Measurements from ENCODE around the gene GEMIN4. TPM values are rescaled to one million over a fixed set of nuclear protein-coding genes. Genes with fewer than 3 reads are reported as not detected.
A peak's percentile ranks its signal among the peaks of the same experiment; 100 is the strongest.

The GEMIN4 gene
- total RNA-seq, 1 donor from 2014 or later, result 15.6 TPM

- no peak overlapping the region for H3K4me3 ChIP-seq
- no peak for DNase-seq (ENCODE audit: low spot score)
Observed at GRCh38 chr17:737561-738113, 14.4 kb downstream of the GEMIN4 start.

GRCh38 chr17:733743-734142, 18.3 kb downstream of the GEMIN4 start:
- no peak overlapping the region for H2AFZ ChIP-seq (replicated peaks)
- H3K4me3 ChIP-seq, result peak overlapping the region; percentile 100
- Mint-ChIP-seq H3K4me3 (peak overlapping the region; percentile 95), H3K4me1 (peaks cover 26% of the 10 kb centered on the region), H3K9me3 (no peaks in the 10 kb centered on the region), H3K27me3 (ENCODE audit: insufficient read depth, low read depth) (peaks cover 3% of the 10 kb centered on the region), H3K27ac (no peak overlapping the region), H3K36me3 (peaks cover 29% of the 10 kb centered on the region)
- H3K4me2 ChIP-seq, result peak overlapping the region; percentile 99
- H3K27me3 ChIP-seq, result no peaks in the 10 kb centered on the region
- no peak overlapping the region for H3K9ac ChIP-seq
- DNase-seq (ENCODE audit: low spot score), result no peak
- H3K79me2 ChIP-seq (ENCODE audit: low read depth), result peaks cover 68% of the 10 kb centered on the region
- H3K4me1 ChIP-seq, result peaks cover 10% of the 10 kb centered on the region
- peaks cover 24% of the 10 kb centered on the region for H4K20me1 ChIP-seq (ENCODE audit: low read depth)
- H3F3A ChIP-seq (ENCODE audit: low read depth), result peaks cover 14% of the 10 kb centered on the region
- no peaks in the 10 kb centered on the region for H3K9me3 ChIP-seq (ENCODE audit: low read depth)
- no peaks in the 10 kb centered on the region for H3K36me3 ChIP-seq
- no peak overlapping the region for H3K27ac ChIP-seq
- TF ChIP-seq CTCF (IDR thresholded peaks at IDR 0.05) (no peak), EZH2 (IDR thresholded peaks at IDR 0.05) (no peak)

More at GRCh38 chr17:737561-738113, 14.4 kb downstream of the GEMIN4 start:
- no peaks in the 10 kb centered on the region for H3K9me3 Mint-ChIP-seq
- H3F3A ChIP-seq (ENCODE audit: low read depth), result no peaks in the 10 kb centered on the region
- H4K20me1 ChIP-seq (ENCODE audit: low read depth), result peaks cover 33% of the 10 kb centered on the region
- H3K4me2 ChIP-seq, result no peak overlapping the region
- peaks cover 49% of the 10 kb centered on the region for H3K36me3 Mint-ChIP-seq
- H2AFZ ChIP-seq (replicated peaks), result no peak overlapping the region
- H3K4me1 ChIP-seq, result peaks cover 10% of the 10 kb centered on the region
- peaks cover 58% of the 10 kb centered on the region for H3K79me2 ChIP-seq (ENCODE audit: low read depth)
- H3K4me3 Mint-ChIP-seq, result no peak overlapping the region
- H3K9me3 ChIP-seq (ENCODE audit: low read depth), result no peaks in the 10 kb centered on the region
- no peak overlapping the region for H3K27ac ChIP-seq
- peaks cover 1% of the 10 kb centered on the region for H3K36me3 ChIP-seq
- H3K27ac Mint-ChIP-seq, result no peak overlapping the region
- peaks cover 15% of the 10 kb centered on the region for H3K4me1 Mint-ChIP-seq
- H3K27me3 ChIP-seq, result no peaks in the 10 kb centered on the region
- no peak for TF ChIP-seq EZH2 (IDR thresholded peaks at IDR 0.05)
- TF ChIP-seq EZH2phosphoT487 (IDR thresholded peaks at IDR 0.05), result no peak
- peaks cover 2% of the 10 kb centered on the region for H3K27me3 Mint-ChIP-seq (ENCODE audit: insufficient read depth, low read depth)
- H3K9ac ChIP-seq, result no peak overlapping the region

- Histone ChIP-seq H3F3A (ENCODE audit: low read depth) (peaks cover 14% of the 10 kb centered on the region), H3K27ac (no peak overlapping the region), H3K36me3 (no peaks in the 10 kb centered on the region), H2AFZ (replicated peaks) (peak overlapping the region; percentile 93), H3K79me2 (ENCODE audit: low read depth) (peaks cover 68% of the 10 kb centered on the region), H3K27me3 (no peaks in the 10 kb centered on the region), H3K4me1 (peaks cover 10% of the 10 kb centered on the region), H4K20me1 (ENCODE audit: low read depth) (peaks cover 24% of the 10 kb centered on the region), H3K9ac (peak overlapping the region; percentile 75), H3K4me2 (peak overlapping the region; percentile 99), H3K9me3 (ENCODE audit: low read depth) (no peaks in the 10 kb centered on the region), H3K4me3 (peak overlapping the region; percentile 100)
- H3K36me3 Mint-ChIP-seq, result peaks cover 24% of the 10 kb centered on the region
- peak overlapping the region; percentile 86 for H3K27ac Mint-ChIP-seq
- peaks cover 3% of the 10 kb centered on the region for H3K27me3 Mint-ChIP-seq (ENCODE audit: insufficient read depth, low read depth)
- peak; percentile 68 for DNase-seq (ENCODE audit: low spot score)
- peaks cover 26% of the 10 kb centered on the region for H3K4me1 Mint-ChIP-seq
- H3K4me3 Mint-ChIP-seq, result peak overlapping the region; percentile 95
- TF ChIP-seq EZH2 (IDR thresholded peaks at IDR 0.05), result no peak
- no peak for TF ChIP-seq CTCF (IDR thresholded peaks at IDR 0.05)
- no peak for TF ChIP-seq EZH2phosphoT487 (IDR thresholded peaks at IDR 0.05)
- H3K9me3 Mint-ChIP-seq, result no peaks in the 10 kb centered on the region
Observed at GRCh38 chr17:732902-733720, 19.0 kb downstream of the GEMIN4 start.

All from neural progenitor cell (in vitro differentiated cells).